HEK293 (cell line): Measurements from ENCODE around the gene IGFN1.

Experiments used
- CTCF ChIA-PET: fragments of 350-600 bp; formaldehyde crosslinking; extraction: SDS; loops from one replicate; lab custom pipeline; 2021; ENCODE audit warnings: antibody characterized with exemption; lab: Yijun Ruan, JAX
- POLR2A ChIA-PET: fragments of 300-600 bp; formaldehyde crosslinking; extraction: SDS; loops from one replicate; lab custom pipeline; 2020; ENCODE audit warnings: antibody characterized with exemption, inconsistent platforms; lab: Yijun Ruan, JAX
- H3K27ac ChIP-seq: fragments of 200-500 bp; sonication (Bioruptor generic); 2 replicates; pipeline ENCODE4 v1.5.1; 2014; ENCODE audit warnings: low read depth, low read length, control low read depth, inconsistent platforms; ENCODE audit errors: extremely low read depth
- H3K36me3 ChIP-seq, 2 experiments: fragments of 200-500 bp in 1 of 2; sonication (Bioruptor generic) in 1 of 2; 1 replicate in 1 of 2; 2 replicates in 1 of 2; pipeline ENCODE4 v1.5.1; 2014 to 2017; ENCODE audit warnings: inconsistent platforms in 2 of 2, low read length in 2 of 2; ENCODE audit not compliant: control insufficient read depth in 2 of 2, insufficient read depth in 1 of 2
- H3K4me1 ChIP-seq: fragments of 200-500 bp; sonication (Bioruptor generic); 2 replicates; pipeline ENCODE4 v1.5.1; 2014; ENCODE audit warnings: mild to moderate bottlenecking, low read length, inconsistent platforms; ENCODE audit not compliant: control insufficient read depth, insufficient read depth
- H3K4me3 ChIP-seq: 2 replicates; pipeline ENCODE4 v1.5.1; 2011; ENCODE audit warnings: low read depth, mild to moderate bottlenecking, control low read depth, low read length, moderate library complexity
- H3K9me3 ChIP-seq: fragments of 200-500 bp; sonication (Bioruptor generic); 2 replicates; pipeline ENCODE4 v1.5.1; 2014; ENCODE audit warnings: low read depth, low read length, inconsistent platforms; ENCODE audit not compliant: control insufficient read depth, insufficient read depth
- EGR2 ChIP-seq: fragments of 450-650 bp; formaldehyde crosslinking; IDR thresholded peaks from 2 replicates; pipeline ENCODE4 v1.5.1; 2016; ENCODE audit warnings: low read depth, missing biosample characterization, missing genetic modification characterization
- GLIS1 ChIP-seq: fragments of 450-650 bp; formaldehyde crosslinking; IDR thresholded peaks from 2 replicates; pipeline ENCODE4 v1.5.1; 2016; ENCODE audit warnings: missing biosample characterization, missing genetic modification characterization
- KLF1 ChIP-seq: fragments of 450-650 bp; formaldehyde crosslinking; IDR thresholded peaks from 2 replicates; pipeline ENCODE4 v1.5.1; 2016; ENCODE audit warnings: missing biosample characterization, missing genetic modification characterization
- KLF16 ChIP-seq: fragments of 450-650 bp; formaldehyde crosslinking; IDR thresholded peaks from 2 replicates; pipeline ENCODE4 v1.5.1; 2017; ENCODE audit warnings: missing biosample characterization, missing genetic modification characterization
- PRDM4 ChIP-seq: fragments of 450-650 bp; formaldehyde crosslinking; IDR thresholded peaks from 2 replicates; pipeline ENCODE4 v1.5.1; 2017; ENCODE audit warnings: missing biosample characterization, missing genetic modification characterization
- REPIN1 ChIP-seq: fragments of 450-650 bp; formaldehyde crosslinking; IDR thresholded peaks from 2 replicates; pipeline ENCODE4 v1.5.1; 2017; ENCODE audit warnings: missing biosample characterization, missing genetic modification characterization, low read depth
- SP3 ChIP-seq: fragments of 450-650 bp; formaldehyde crosslinking; IDR thresholded peaks from 2 replicates; pipeline ENCODE4 v1.5.1; 2016; ENCODE audit warnings: missing biosample characterization, missing genetic modification characterization
- ZFHX2 ChIP-seq: fragments of 450-650 bp; formaldehyde crosslinking; conservative IDR thresholded peaks from 2 replicates; pipeline ENCODE4 v1.5.1; 2016; ENCODE audit warnings: missing biosample characterization, missing genetic modification characterization
- ZNF114 ChIP-seq: fragments of 450-650 bp; formaldehyde crosslinking; IDR thresholded peaks from 2 replicates; pipeline ENCODE4 v1.5.0; 2017; ENCODE audit warnings: missing biosample characterization, missing genetic modification characterization
- ZNF138 ChIP-seq: fragments of 450-650 bp; formaldehyde crosslinking; IDR thresholded peaks from 2 replicates; pipeline ENCODE4 v1.5.1; 2016; ENCODE audit warnings: missing biosample characterization, missing genetic modification characterization, borderline replicate concordance
- ZNF214 ChIP-seq: fragments of 450-650 bp; formaldehyde crosslinking; IDR thresholded peaks from 2 replicates; pipeline ENCODE4 v1.5.1; 2017; ENCODE audit warnings: missing biosample characterization, mild to moderate bottlenecking, missing genetic modification characterization, borderline replicate concordance
- ZNF223 ChIP-seq: fragments of 450-650 bp; formaldehyde crosslinking; IDR thresholded peaks from 2 replicates; pipeline ENCODE4 v1.5.1; 2016; ENCODE audit warnings: missing biosample characterization, missing genetic modification characterization
- ZNF239 ChIP-seq: fragments of 450-650 bp; formaldehyde crosslinking; IDR thresholded peaks from 2 replicates; pipeline ENCODE4 v1.5.1; 2016; ENCODE audit warnings: missing biosample characterization, missing genetic modification characterization
- ZNF24 ChIP-seq: fragments of 450-650 bp; formaldehyde crosslinking; IDR thresholded peaks from 2 replicates; pipeline ENCODE4 v1.5.1; 2016; ENCODE audit warnings: missing biosample characterization, missing genetic modification characterization
- ZNF302 ChIP-seq: fragments of 450-650 bp; formaldehyde crosslinking; IDR thresholded peaks from 2 replicates; pipeline ENCODE4 v1.5.1; 2016; ENCODE audit warnings: missing biosample characterization, missing genetic modification characterization, low read depth
- ZNF341 ChIP-seq: fragments of 450-650 bp; formaldehyde crosslinking; IDR thresholded peaks from 2 replicates; pipeline ENCODE4; 2016; ENCODE audit warnings: low read depth, missing biosample characterization, missing genetic modification characterization
- ZNF350 ChIP-seq: fragments of 450-650 bp; formaldehyde crosslinking; IDR thresholded peaks from 2 replicates; pipeline ENCODE4 v1.5.0; 2017; ENCODE audit warnings: missing biosample characterization, mild to moderate bottlenecking, missing genetic modification characterization
- ZNF510 ChIP-seq: fragments of 450-650 bp; formaldehyde crosslinking; IDR thresholded peaks from 2 replicates; pipeline ENCODE4 v1.5.1; 2018; ENCODE audit warnings: mild to moderate bottlenecking, missing genetic modification characterization, missing biosample characterization; ENCODE audit not compliant: insufficient replicate concordance
- ZNF513 ChIP-seq: fragments of 450-650 bp; IDR thresholded peaks from 2 replicates; pipeline ENCODE4 v1.5.1; 2018; ENCODE audit warnings: missing biosample characterization, missing genetic modification characterization
- ZNF549 ChIP-seq: fragments of 450-650 bp; IDR thresholded peaks from 2 replicates; pipeline ENCODE4 v1.5.1; 2018; ENCODE audit warnings: missing biosample characterization, missing genetic modification characterization, mild to moderate bottlenecking, inconsistent platforms, moderate library complexity
- ZNF654 ChIP-seq: fragments of 450-650 bp; formaldehyde crosslinking; IDR thresholded peaks from 2 replicates; pipeline ENCODE4 v1.5.1; 2016; ENCODE audit warnings: low read depth, missing biosample characterization, missing genetic modification characterization
- ZNF701 ChIP-seq: fragments of 450-650 bp; formaldehyde crosslinking; IDR thresholded peaks from 2 replicates; pipeline ENCODE4 v1.5.1; 2016; ENCODE audit warnings: missing biosample characterization, missing genetic modification characterization
- ZNF707 ChIP-seq: fragments of 450-650 bp; formaldehyde crosslinking; IDR thresholded peaks from 2 replicates; pipeline ENCODE4 v1.5.1; 2016; ENCODE audit warnings: missing biosample characterization, missing genetic modification characterization
- ZNF768 ChIP-seq: fragments of 450-650 bp; formaldehyde crosslinking; IDR thresholded peaks from 2 replicates; pipeline ENCODE4 v1.5.1; 2018; ENCODE audit warnings: missing biosample characterization, mild to moderate bottlenecking, missing genetic modification characterization

Gene IGFN1

GRCh38 chr1:201190624-201191051 lies at the start of gene IGFN1:
Gene IGFN1 (plus strand): TSS chr1:201190824. CDS start chr1:201193294, 2,470 bp downstream.
- Histone ChIP-seq H3K4me1 (no peaks in the 10 kb centered on the region; the same call in 1 of the 2 replicates), H3K9me3 (no peaks in the 10 kb centered on the region), H3K4me3 (no peak within 1 kb of the TSS), H3K27ac (no peak within 1 kb of the TSS), H3K36me3 (no peaks in the 10 kb centered on the region)
- ChIA-PET POLR2A (interaction anchor here (0.9 kb wide), 1 partner anchor 20 kb away, joined by 3 read pairs; no protein-coding TSS in a partner anchor), CTCF (interaction anchor here (0.6 to 1.5 kb wide), 5 partner anchors 14 to 75 kb away, joined by 3 to 6 read pairs (median 4); no protein-coding TSS in a partner anchor)
- peak; percentile 88 for TF ChIP-seq GLIS1
- TF ChIP-seq ZNF239: no peak
- TF ChIP-seq EGR2 (tag by site-specific recombination): peak; percentile 54; the same call in 1 of the 2 replicates
- TF ChIP-seq ZFHX2 (tag by site-specific recombination): peak; percentile 74
- TF ChIP-seq KLF1 (tag by site-specific recombination): no peak
- TF ChIP-seq REPIN1 (tag by site-specific recombination): no peak
- TF ChIP-seq ZNF114 (tag by site-specific recombination): no peak
- TF ChIP-seq ZNF350 (tag by site-specific recombination): no peak

- H3K36me3 ChIP-seq: peaks cover 8 to 100% of the 10 kb centered on the region in 2 experiments
- POLR2A ChIA-PET: interaction anchor here (0.9 kb wide), 1 partner anchor 12 kb away, joined by 3 read pairs; no protein-coding TSS in a partner anchor
- no peaks in the 10 kb centered on the region for H3K9me3 ChIP-seq
- H3K4me1 ChIP-seq: no peaks in the 10 kb centered on the region
- CTCF ChIA-PET: interaction anchor here (0.6 to 1.7 kb wide), 4 partner anchors 8 to 165 kb away, joined by 3 to 5 read pairs (median 4); no protein-coding TSS in a partner anchor
- H3K27ac ChIP-seq: no peak overlapping the region
- TF ChIP-seq ZNF707 (no peak), ZNF510 (tag by site-specific recombination) (no peak), ZNF549 (tag by site-specific recombination) (no peak), ZNF214 (tag by site-specific recombination) (no peak), ZNF138 (tag by site-specific recombination) (no peak), ZNF768 (tag by site-specific recombination) (no peak), ZNF239 (no peak), ZFHX2 (tag by site-specific recombination) (no peak), KLF16 (tag by site-specific recombination) (no peak), ZNF513 (tag by site-specific recombination) (no peak)
- H3K4me3 ChIP-seq: no peak overlapping the region
Measured at GRCh38 chr1:201140941-201141260, 49.7 kb upstream of the IGFN1 start.

- Histone ChIP-seq H3K4me3 (no peak overlapping the region), H3K4me1 (no peaks in the 10 kb centered on the region), H3K27ac (no peak overlapping the region), H3K9me3 (no peaks in the 10 kb centered on the region), H3K36me3 (peaks cover 8 to 100% of the 10 kb centered on the region in 2 experiments)
- no peak for TF ChIP-seq ZNF223 (tag by site-specific recombination)
- no peak for TF ChIP-seq ZNF341 (tag by site-specific recombination)
- TF ChIP-seq ZNF24 (tag by site-specific recombination): no peak
- TF ChIP-seq ZNF701 (tag by site-specific recombination): no peak
- no peak for TF ChIP-seq ZNF654 (tag by site-specific recombination)
- no peak for TF ChIP-seq ZNF302 (tag by site-specific recombination)
- no peak for TF ChIP-seq SP3
- TF ChIP-seq PRDM4 (tag by site-specific recombination): no peak
- ChIA-PET CTCF (interaction anchor here (1.1 to 1.2 kb wide), 2 partner anchors 9 to 73 kb away, joined by 3 to 4 read pairs; no protein-coding TSS in a partner anchor), POLR2A (interaction anchor here (0.9 kb wide), 1 partner anchor 11 kb away, joined by 3 read pairs; no protein-coding TSS in a partner anchor)
Measured at GRCh38 chr1:201141418-201141817, 49.2 kb upstream of the IGFN1 start.
